ENCODE results near the gene ATOSA. TPM values are rescaled to one million over a fixed set of nuclear protein-coding genes. Genes with fewer than 3 reads are reported as not detected.

ATOSA gene
- total and polyA plus RNA-seq, 2 experiments from 2014 or later = 10.8 to 23.6 TPM

GRCh38 chr15:52678468-52679231, 538 bp downstream of the ATOSA start:
- TF ChIP-seq CTCF (IDR thresholded peaks at IDR 0.05; ENCODE audit: low read depth, low read length) = no peak
- no peaks in the 10 kb centered on the region for H3K9me3 ChIP-seq (ENCODE audit: low read depth)
- peak overlapping the region; percentile 92 for H3K27ac ChIP-seq
- H3K27me3 ChIP-seq = no peaks in the 10 kb centered on the region
- DNase-seq (ENCODE audit: low read depth in 1 of 2, low spot score in 1 of 2) = peak; percentile 72 to 77
- H3K36me3 ChIP-seq = peaks cover 18% of the 10 kb centered on the region
- peak overlapping the region; percentile 79 for H3K4me3 ChIP-seq
- H3K4me1 ChIP-seq (ENCODE audit: low read depth) = peaks cover 21% of the 10 kb centered on the region

GRCh38 chr15:52677593-52678467, 1.4 kb downstream of the ATOSA start:
- H3K27ac ChIP-seq = peak overlapping the region; percentile 92
- no peaks in the 10 kb centered on the region for H3K9me3 ChIP-seq (ENCODE audit: low read depth)
- no peaks in the 10 kb centered on the region for H3K27me3 ChIP-seq
- DNase-seq (ENCODE audit: low read depth in 1 of 2, low spot score in 1 of 2) = peak; percentile 63 to 66
- peaks cover 21% of the 10 kb centered on the region for H3K4me1 ChIP-seq (ENCODE audit: low read depth)
- H3K4me3 ChIP-seq = peak overlapping the region; percentile 79
- H3K36me3 ChIP-seq = peaks cover 24% of the 10 kb centered on the region
- peak; percentile 23 for TF ChIP-seq CTCF (IDR thresholded peaks at IDR 0.05; ENCODE audit: low read depth, low read length)

GRCh38 chr15:52674831-52675230, 4.4 kb downstream of the ATOSA start:
- Histone ChIP-seq H3K27me3 (no peaks in the 10 kb centered on the region), H3K4me3 (no peak overlapping the region), H3K4me1 (ENCODE audit: low read depth) (peaks cover 9% of the 10 kb centered on the region), H3K27ac (no peak overlapping the region), H3K36me3 (peaks cover 32% of the 10 kb centered on the region), H3K9me3 (ENCODE audit: low read depth) (no peaks in the 10 kb centered on the region)
- DNase-seq (ENCODE audit: low read depth in 1 of 2, low spot score in 1 of 2) = no peak
- TF ChIP-seq CTCF (IDR thresholded peaks at IDR 0.05; ENCODE audit: low read depth, low read length) = no peak

- no peaks in the 10 kb centered on the region for H3K27me3 ChIP-seq
- H3K36me3 ChIP-seq = peaks cover 36% of the 10 kb centered on the region
- H3K4me3 ChIP-seq = no peak overlapping the region
- DNase-seq (ENCODE audit: low read depth in 1 of 2, low spot score in 1 of 2) = no peak
- peaks cover 9% of the 10 kb centered on the region for H3K4me1 ChIP-seq (ENCODE audit: low read depth)
- no peak for TF ChIP-seq CTCF (IDR thresholded peaks at IDR 0.05; ENCODE audit: low read depth, low read length)
- H3K27ac ChIP-seq = no peak overlapping the region
- no peaks in the 10 kb centered on the region for H3K9me3 ChIP-seq (ENCODE audit: low read depth)
These were observed 5.5 kb downstream of the ATOSA start for GRCh38 chr15:52673734-52674133.

- H3K4me1 ChIP-seq (ENCODE audit: low read depth) = peaks cover 9% of the 10 kb centered on the region
- no peak overlapping the region for H3K4me3 ChIP-seq
- H3K9me3 ChIP-seq (ENCODE audit: low read depth) = no peaks in the 10 kb centered on the region
- no peak for DNase-seq (ENCODE audit: low read depth in 1 of 2, low spot score in 1 of 2)
- no peak overlapping the region for H3K27ac ChIP-seq
- TF ChIP-seq CTCF (IDR thresholded peaks at IDR 0.05; ENCODE audit: low read depth, low read length) = no peak
- no peaks in the 10 kb centered on the region for H3K27me3 ChIP-seq
- H3K36me3 ChIP-seq = peaks cover 36% of the 10 kb centered on the region
These were observed 5.9 kb downstream of the ATOSA start for GRCh38 chr15:52673312-52673711.
